ENCODE data around the gene NTRK2.

Gene NTRK2

DNA sequence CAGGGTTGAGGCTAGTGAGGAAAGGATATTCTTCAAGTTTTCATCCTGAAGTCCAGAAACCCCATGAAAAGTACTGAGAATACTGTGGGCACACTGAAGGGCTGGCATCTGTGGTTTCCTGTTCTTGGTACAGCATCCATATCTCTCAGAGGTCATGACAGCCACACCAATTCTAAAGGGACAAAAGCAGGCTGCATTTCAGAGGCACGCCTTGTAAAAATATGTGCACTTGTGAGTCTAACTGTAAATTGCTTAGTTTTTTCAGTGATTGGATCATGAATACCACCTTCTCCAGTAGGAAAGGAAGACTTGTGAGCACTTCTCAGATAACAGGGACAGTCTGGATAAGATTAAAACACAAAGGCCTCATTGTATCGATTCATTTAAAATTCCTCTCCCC lies 230.9 kb downstream of the NTRK2 start:
- no peak for DNase-seq

DNA sequence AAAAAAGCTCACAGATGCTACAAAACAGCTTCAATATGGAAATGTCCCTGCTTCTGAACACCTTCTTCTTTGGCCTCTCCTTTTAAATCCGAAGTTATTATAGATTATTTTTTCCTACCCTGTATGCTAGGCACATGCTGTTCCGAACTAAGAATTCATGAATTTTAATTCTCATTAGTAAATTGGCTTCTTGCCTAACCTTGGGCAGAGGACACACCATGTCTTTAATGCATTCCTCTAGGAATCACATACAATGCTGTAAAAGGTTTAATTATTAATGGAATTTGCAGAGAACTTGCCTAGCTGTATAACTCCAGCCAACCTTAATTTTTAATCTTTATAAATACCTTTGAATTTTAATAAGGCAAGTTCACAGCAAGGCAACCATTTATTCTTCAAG lies 234.4 kb downstream of the NTRK2 start:
- DNase-seq = no peak

DNA sequence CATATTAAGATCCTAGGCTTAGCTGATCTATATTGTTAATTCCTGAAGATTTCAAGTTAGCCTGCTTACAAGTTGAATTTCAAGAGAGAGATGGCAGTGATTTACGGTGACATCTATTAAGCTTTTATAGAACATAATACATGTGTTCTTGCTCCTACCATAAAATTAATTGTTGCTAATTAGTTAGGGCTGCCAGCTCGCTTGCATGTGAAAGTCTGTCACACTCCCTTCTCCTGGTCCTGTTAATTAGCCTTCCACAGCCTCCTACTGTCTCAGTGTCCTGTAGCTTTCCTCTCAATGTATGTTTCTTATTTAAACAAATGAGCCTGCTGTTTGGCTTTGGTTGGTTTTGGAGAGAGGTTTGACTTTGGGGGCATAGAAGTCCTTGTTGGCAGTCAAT lies 247.2 kb downstream of the NTRK2 start:
- no peak for DNase-seq

DNA sequence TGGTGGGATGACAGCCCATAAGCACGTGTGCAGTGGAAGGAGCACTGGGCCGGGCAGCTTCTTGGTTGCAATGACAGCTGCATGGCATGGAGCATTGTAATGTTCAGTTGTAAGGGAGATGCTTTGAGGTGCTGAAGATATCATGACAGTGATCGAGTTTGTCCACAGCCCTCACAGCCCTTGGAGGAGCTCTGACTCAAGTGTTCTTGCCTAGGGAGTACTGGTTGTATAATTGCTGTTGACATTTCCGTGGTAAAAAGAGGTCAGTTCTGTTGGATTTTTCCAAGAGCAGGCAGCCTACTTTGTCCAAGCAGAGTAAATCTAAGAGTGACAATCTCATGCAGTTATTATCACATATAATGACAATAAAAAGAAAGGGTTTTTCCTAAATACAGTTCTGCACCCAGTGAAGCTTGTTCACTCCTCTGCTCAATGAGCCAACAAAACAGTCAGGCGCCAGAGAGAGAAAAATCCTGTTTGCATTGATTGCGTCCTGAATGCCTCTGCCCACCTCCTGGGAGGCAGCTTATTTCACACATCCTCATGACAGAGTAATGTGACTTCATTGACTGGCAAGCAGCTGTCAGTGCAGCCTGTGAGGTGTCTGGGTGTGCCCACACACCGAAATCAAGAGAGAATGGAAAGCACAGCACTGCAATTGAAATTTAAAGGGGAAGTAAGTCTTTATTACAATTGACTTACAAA lies 248.0 kb downstream of the NTRK2 start:
- no peak for DNase-seq

DNA sequence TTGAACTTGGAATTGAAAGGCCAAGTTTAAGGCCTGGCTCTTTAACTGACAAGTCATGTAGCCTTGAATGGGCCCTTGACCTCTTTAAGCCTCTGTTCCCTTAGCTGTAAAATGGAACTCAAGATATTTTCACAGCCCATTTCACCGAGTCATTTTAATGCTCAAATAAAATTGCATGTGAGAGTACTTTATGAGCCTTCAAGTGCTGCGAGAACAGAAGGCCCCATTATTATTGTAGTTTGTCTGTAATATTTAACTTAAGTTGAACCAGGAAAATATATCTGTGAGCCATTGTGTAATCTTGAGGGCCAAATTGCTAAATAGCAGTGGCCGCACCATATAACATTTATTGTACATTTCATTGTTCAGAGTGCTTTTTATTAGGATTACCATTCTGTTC lies 249.9 kb downstream of the NTRK2 start:
- DNase-seq = no peak

DNA sequence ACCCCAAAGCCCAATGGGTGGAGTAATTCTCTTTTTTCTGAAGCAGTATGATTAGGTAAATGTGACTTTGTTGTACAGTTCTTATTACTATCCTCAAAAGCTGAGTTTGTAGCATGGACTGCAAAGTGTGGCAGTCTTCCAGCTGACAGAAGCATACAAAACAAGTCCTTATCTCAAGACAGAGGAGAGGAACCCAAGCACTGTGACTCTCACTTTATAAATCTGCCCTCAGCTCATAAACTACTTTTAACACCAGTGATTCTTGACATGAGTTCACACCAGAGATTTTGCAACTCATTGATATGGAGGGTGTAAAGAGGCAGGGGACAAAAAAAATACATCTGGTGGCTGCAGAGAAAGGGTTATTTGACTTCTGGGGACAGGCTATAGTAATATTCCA lies 251.6 kb downstream of the NTRK2 start:
- no peak for DNase-seq

DNA sequence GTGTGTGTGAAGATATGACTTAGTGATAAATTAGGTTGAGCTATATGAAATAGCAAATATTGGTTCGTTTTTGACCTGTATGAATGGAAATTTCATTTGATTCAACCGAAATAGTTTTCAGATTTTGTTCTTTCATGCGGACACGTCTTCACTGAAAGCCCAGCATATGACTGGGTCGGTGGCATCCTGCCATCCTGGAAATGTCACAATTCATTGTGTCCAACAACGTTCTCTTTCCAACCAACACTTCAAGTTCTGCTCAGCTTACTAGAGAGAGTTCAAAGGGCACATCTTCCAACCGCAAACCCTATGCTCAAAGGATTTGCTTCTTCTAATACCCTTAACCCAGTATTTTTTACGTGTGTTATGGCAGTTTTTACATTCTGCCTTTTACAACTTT lies 252.5 kb downstream of the NTRK2 start:
- DNase-seq = no peak

DNA sequence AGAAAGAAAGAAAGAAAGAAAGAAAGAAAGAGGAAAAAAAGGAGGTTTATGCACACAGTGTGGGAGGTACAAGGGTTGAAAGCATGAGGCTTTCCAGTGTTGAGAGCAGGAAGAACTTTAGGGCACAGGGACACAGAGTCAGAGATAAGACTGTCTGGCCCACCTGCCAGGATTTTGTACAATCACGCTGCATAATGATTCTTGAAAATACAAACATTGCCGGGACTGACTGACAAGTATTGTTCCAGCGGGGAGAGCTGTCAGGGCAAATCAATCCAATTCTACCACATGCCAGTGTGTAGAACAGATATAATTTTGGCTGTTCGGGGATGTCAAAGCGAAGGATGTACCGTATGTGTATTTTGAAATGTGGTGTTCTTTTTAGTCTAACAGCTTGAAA lies 254.7 kb downstream of the NTRK2 start:
- DNase-seq = no peak

DNA sequence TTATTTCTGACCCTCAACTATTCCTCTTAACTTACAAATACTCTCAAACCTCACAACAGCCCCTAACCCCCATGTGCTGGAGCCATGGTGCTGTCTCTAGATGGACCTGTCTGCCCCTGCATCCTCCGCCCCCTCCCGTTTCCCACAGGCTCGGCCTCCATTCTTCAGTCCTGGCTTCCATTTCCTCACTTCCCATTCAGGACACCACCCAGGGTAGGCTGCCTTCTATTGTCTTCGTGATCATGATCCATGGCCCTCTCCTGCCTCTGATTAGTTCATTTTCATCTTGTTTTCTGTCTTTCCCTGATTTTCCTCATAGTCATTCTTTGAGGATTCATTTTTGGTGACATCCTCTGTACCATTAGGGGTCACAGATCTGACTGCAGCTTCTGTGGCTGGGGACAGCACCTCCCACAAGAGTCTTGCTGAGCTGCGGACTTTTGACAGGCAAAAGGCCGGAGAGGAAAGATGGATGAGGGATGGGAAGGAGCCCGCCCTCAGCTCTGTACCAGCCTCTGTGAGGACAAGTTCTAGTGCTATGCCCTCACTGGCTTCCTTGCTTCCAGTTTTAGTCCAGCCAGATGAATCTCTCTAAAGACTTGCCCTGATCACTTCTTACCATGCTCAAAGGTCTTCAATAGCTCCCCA lies 255.8 kb downstream of the NTRK2 start:
- no peak for DNase-seq

DNA sequence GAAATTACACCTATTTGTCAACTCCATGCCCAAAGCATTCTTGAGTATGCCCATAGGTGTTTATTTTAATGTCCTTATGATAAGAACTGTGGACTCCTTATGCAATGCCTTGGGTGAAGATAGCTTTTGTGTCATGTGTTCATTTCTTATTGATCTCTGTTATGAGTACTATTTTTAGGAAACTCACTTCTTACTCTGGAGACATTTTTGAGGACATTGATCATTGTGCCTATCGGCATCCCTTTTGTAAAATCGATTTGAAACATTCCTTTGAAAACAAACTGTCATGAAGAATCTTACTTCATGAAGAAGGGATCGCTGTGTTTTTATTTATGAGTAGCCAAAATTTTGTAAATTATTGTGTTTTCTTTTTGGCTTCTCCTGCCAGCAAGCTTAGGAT lies 257.3 kb downstream of the NTRK2 start:
- no peak for DNase-seq

DNA sequence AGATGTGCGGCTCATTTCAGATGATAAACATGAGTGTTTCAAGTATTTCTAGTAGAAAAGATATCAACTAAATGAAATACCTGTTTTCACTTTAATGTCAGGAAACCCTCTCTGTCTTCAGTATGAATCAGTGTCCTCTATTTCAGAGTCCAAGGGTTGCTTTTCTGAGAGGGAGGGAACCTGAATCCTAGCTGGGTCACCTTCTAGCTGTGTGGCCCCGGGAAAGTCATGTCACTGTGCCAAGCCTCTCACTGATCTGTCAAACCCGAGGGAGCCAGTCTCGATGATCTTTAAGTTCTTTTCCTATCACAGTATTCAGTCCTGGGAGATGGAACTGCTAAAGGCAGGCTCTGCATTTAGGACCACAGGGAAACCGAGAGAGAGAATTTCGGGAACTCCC lies 258.9 kb downstream of the NTRK2 start:
- no peak for DNase-seq

DNA sequence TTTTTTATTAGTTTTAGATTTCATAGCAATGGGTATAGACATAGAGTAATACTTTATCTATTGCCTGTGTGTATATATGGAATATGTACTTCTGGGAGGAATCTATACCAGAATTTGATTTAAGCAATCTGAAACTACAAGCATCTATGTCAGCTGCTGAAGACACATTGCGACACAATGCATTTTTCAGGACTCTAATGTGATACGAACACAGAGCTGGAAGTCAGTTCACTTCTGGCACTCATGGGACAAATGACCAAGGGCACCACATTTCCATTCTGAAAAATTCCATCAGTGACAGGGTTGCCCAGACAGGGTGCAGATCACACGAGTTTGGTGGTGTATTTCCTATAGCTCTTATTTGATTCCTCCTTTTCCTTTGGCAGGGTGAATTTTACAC lies 259.5 kb downstream of the NTRK2 start:
- DNase-seq = no peak

DNA sequence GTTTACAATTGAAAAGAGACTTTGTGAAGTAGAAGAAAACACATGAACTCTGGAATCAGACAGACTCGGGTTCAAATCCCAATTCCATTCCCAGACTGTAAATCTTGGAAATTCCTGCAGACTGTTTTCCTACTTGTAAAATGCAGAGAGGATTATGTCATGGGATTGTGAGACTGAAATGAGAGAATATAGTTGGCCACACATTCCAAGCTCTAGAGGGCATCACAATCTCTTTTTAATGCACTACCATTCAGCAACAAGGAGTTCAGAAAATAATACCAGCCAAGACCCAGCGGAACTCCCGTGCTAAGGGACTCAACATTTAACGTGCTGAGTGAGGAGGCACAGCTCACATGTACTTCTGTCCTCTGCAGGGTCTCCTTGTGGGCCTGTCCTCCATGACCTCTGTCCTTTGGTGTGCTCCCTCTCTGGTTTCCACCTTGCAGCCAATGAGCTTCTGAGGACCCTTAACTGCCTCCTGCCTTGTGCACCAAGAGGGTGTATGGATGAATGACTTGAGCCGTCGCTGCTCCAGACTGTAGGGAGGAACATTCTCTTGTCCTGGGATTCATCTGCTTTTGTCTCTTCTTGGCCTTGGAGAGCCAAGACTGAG lies 263.5 kb downstream of the NTRK2 start:
- no peak for DNase-seq

DNA sequence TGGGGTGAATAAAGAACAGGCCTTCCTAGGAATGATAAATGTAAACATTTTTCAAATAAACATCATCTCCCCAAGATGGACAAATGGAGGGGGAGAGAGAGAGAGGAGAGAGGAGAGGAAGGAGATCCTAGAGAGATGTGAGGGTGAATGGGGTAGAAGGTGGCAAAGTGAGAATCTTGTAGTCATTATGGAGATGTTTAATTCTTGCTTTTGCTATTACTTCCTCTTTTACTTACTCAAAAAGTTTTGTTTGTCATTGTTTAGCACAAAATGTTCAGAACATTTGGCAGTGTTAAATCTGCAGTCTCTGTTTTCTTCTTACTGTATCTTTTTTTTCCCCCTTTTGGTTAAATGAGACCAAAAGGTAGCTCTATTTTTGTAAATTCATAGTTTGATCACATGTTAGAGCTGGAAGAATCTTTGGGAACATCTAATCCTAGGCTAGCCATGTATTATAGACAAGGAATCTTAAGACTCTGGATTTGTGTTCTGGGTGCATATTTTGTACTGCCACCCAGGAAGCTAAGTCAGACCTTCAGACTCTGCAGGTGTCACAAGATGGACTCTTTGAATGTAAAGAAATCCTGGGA lies 266.1 kb downstream of the NTRK2 start:
- no peak for DNase-seq

DNA sequence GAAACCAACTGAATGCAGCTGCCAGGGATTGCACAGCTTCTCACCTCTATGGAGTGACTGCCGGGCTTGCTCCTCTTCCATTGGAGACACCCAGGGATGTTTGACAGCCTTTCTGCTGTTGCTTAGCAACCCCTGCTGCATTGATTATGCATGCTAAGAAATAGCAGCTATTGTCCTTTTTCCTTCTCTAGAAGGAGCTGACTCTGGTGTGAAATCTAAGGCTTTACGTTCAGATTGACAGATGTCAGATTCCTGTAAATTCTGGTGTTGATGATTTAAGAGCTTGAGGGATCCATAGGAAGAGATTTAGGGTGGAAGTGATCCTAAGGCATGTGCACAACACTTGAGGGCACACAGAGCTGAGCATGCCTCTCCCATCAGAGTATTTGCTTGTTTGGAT lies 267.7 kb downstream of the NTRK2 start:
- DNase-seq = no peak

DNA sequence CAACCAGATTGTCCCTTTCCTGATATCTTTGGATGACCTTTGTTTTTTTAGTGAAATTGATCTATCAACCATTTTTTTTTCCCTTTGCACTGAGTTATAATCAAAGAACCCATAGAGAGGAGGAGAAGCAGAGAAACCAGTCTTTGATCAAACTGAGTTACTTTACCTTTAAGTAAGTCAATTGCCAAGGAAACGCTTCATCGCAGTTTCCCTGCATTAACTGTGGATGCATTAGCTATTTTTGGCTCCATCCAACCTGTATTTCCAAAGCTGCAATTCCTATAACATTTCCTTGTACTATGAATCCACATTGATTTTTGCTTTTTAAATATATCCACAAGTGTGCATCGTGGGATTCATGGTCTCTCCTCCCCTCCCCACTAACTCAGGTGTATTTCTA lies 268.1 kb downstream of the NTRK2 start:
- DNase-seq = no peak

DNA sequence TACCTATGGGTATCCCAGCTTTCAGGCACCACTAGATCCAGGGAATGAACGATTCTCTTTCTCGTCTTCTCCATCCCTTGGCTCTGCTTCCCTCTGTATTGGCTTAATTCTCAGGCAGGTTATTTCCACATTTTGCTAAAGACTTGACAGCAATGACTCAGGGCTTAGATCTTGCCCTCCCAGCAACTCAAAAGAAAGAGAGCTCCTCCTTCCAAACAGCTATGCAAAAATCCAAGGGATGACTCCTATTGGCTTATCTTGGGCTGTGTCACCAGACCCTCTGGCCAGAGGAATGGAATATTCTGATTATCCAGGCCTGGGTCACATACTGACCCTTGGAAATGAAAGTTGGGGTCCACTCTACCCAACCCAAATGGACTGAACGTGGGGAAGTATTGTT lies 270.2 kb downstream of the NTRK2 start:
- no peak for DNase-seq

DNA sequence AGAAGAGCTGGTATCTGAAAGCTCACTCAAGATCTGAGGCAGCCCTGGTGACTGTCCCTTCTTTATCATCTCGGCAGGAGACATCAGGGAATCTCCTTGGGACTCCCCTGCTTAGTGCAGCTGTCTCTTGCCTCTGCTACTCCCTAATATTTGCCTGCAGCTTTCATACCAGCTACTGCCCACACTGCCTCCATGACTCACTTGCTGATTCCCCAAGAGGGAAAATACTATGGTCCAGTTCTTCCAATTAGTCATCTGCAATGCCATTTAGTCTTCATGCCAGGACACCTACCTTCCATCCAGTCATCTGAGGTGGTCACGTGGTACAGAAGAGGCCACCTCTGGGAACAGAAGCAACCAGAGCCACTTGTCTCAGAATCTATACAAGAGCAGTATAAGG lies 270.8 kb downstream of the NTRK2 start:
- DNase-seq = no peak

DNA sequence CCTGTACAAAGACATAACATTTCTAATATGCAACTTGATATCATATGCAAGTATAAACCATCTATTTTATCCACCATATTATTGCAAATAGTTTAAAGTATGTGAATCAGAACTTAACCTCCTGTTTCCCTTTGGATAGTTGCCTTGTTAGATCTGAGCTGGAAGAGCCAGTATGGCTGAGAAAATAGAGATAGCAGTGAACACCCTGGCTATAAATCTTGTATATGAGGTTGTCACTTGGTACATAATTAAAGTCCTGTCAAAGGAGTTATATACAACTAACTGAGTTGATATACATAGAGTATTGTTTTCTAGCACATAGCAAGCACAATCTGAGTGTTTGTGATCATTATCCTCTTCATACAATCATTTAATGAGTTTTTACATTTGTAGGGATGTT lies 272.3 kb downstream of the NTRK2 start:
- DNase-seq = no peak

DNA sequence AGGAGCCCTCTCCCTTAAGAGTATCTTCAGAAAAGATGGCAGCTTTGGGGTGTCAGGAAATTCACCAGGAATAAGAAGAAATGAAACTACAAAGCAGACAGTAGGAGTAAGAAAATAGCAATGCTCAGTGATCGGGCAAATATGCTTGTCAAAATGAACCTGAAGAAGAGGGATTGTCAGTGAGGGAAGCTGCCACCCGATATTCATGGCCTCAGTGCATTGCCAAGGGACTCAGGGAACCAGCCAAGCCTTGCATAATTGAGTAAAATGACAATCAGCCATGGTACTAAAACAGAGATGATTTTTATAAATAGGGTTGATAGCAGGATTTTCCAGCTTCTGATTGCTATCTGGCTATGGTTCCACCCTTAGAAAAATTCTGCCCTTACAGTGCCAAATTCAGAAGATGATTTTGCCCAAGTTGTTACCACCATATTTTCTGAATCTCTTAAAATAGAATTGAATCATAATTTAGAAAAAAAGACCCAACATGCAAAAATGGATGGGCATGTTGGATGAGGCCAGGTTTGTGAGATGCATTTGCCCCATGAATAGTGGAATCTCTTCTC lies 274.0 kb downstream of the NTRK2 start:
- no peak for DNase-seq

DNA sequence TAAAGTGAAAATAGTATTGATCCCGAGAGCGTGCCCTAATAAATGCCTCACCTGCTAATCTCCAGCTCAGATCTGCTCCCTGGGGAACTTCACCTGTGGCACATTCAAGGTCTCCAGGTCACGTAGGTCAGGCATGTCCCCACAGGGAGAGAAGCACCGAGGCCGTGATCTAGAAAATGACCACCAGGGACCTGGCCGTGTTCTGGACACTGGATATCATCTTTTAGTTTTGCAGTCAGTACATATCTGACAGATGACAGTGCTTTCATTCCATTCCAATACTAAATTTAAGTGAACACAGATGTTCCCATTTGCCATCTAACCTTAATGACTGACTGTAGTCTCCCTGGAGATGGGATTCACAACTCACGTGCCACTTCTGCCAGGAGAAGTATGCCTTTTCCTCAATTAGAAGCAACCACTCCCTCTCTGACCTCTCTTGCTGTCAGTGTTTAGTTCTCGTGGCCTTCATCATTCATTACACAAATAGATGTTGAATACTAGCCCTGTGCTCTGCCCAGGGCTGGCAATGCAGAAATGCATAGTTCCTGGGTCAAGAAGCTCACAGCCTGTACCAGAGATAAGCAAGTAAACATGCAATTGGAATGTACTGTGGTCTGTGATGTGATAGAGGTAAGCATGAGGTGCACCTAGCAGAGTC lies 276.5 kb downstream of the NTRK2 start:
- no peak for DNase-seq

DNA sequence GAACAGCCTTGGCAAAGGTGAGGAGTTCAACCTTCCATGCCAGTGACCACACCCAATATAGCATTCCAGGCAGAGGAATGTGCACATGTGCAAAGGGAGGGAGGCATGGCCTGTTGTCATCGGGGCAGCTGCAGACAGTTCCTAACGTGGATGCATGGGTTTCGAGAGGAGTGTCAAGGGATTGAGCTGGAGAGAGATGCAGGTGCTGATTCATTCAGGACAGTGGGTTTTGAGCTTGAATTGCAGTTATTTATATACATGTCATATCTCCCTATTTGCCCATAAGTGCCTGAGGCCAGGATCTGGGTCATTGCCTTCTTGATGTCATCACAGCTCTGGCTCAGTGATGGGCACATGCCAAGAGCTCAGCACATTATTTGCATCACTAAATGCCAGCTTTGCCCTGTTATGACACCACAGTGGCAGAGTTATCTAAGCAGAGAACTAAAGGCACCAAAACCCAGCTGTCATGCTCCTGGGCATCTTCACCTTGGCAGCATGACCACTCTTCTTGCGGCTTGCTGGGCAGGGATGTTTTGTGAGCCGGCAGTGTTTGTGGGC lies 278.0 kb downstream of the NTRK2 start:
- DNase-seq = no peak

DNA sequence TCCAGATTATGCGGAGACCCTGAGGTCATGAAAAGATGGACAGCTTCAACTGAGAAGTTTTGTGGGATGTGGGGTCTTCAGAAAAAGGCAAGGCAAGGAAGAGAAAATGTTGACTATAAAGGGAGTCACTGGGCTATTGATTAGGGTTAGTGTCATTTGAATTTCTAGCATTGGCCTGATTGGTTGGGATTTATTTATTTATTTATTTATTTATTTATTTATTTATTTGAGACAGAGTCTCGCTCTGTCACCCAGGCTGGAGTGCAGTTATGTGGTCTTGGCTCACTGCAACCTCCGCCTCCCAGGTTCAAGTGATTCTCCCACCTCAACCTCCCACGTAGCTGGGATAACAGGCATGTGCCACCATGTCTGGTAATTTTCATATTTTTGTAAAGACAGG lies 279.7 kb downstream of the NTRK2 start:
- no peak for DNase-seq

Measured in CD4-positive, alpha-beta T cell treated with Interleukin-1 beta for 1 hour (primary cell).